Breast epithelium (tissue), 4 donors: ENCODE data around the gene ZFYVE26. TPM values are rescaled to one million over a fixed set of nuclear protein-coding genes. Genes with fewer than 3 reads are reported as not detected.

Experiments used
- DNase-seq, 2 donors: peaks; one replicate each; pipeline ENCODE4 v3.0.0-alpha.2; 2019; ENCODE audit warnings: low spot score in 2 of 2
- H3K27ac ChIP-seq, 2 donors: fragments of 200-600 bp; sonication (generic) in 1 of 2; one replicate each; pipeline ENCODE4 v1.5.1; 2016 to 2019; ENCODE audit warnings: mild to moderate bottlenecking in 1 of 2
- H3K27me3 ChIP-seq, 2 donors: fragments of 200-600 bp; sonication (generic) in 1 of 2; one replicate each; pipeline versions ENCODE4 v1.5.1 to v1.6.0; 2017 to 2019; ENCODE audit warnings: control low read depth in 1 of 2, mild to moderate bottlenecking in 1 of 2
- H3K36me3 ChIP-seq: fragments of 200-600 bp; one replicate; pipeline ENCODE4 v1.5.1; 2019
- H3K4me1 ChIP-seq, 2 donors: fragments of 200-600 bp; sonication (generic); one replicate each; pipeline ENCODE4 v1.5.1; 2016 to 2019; ENCODE audit warnings: control low read depth in 1 of 2
- H3K4me3 ChIP-seq, 3 donors: fragments of 200-600 bp; sonication (generic); 1 replicate in 2 of 3; 2 replicates in 1 of 3; pipeline ENCODE4 v1.5.1; 2016 to 2019; ENCODE audit warnings: mild to moderate bottlenecking in 3 of 3, moderate library complexity in 2 of 3
- H3K9me3 ChIP-seq, 2 donors: fragments of 200-600 bp; sonication (generic) in 1 of 2; one replicate each; pipeline ENCODE4 v1.5.1; 2016 to 2019; ENCODE audit warnings: control low read depth in 1 of 2
- CTCF ChIP-seq, 3 donors: fragments of 450-650 bp; IDR thresholded peaks; one replicate each; pipeline ENCODE4 v1.5.1; 2016 to 2017; ENCODE audit warnings: antibody characterized with exemption in 3 of 3, mild to moderate bottlenecking in 3 of 3, moderate library complexity in 3 of 3
- POLR2A ChIP-seq: fragments of 450-650 bp; IDR thresholded peaks from one replicate; pipeline ENCODE4 v1.6.1; 2016; ENCODE audit warnings: antibody characterized with exemption, mild to moderate bottlenecking, moderate library complexity
- POLR2AphosphoS5 ChIP-seq, 3 donors: sonication (generic); formaldehyde crosslinking; IDR thresholded peaks; one replicate each; pipeline ENCODE4 v1.6.1; 2017; ENCODE audit warnings: antibody characterized with exemption in 3 of 3
- intact Hi-C: fragments of 100-400 bp; cut with DNase I; formaldehyde crosslinking; loops from one replicate; pipeline ENCODE4 v1.15.1; 2023; ENCODE audit warnings: low total_unique reads
- total RNA-seq, 3 donors: library from RNA; depleted of rRNA; stranded (reverse); fragments of >200 nt; gene quantifications; one replicate each; pipeline ENCODE4 v1.1.0, GENCODE V29; 2016

ZFYVE26 gene
- total RNA-seq, 3 donors from 2014 or later = 31.5 to 42.6 (median 36.3) TPM

- Histone ChIP-seq H3K4me1 (no peaks in the 10 kb centered on the region), H3K4me3 (no peak overlapping the region), H3K27me3 (no peaks in the 10 kb centered on the region), H3K9me3 (no peaks in the 10 kb centered on the region), H3K27ac (no peak overlapping the region), H3K36me3 (peaks cover 26% of the 10 kb centered on the region)
- TF ChIP-seq POLR2AphosphoS5 (IDR thresholded peaks at IDR 0.05) = no peak
- no peak for TF ChIP-seq CTCF (IDR thresholded peaks at IDR 0.05)
- TF ChIP-seq POLR2A = no peak
- intact Hi-C loops = no loop called here
- DNase-seq = no peak
These were observed 28.7 kb downstream of the ZFYVE26 start for GRCh38 chr14:67787673-67788072.

GRCh38 chr14:67785270-67786109, 30.9 kb downstream of the ZFYVE26 start:
- H3K27ac ChIP-seq = no peak overlapping the region
- H3K27me3 ChIP-seq = no peaks in the 10 kb centered on the region
- no peak overlapping the region for H3K4me3 ChIP-seq
- no peaks in the 10 kb centered on the region for H3K4me1 ChIP-seq
- TF ChIP-seq CTCF (IDR thresholded peaks at IDR 0.05) = no peak
- TF ChIP-seq POLR2A = no peak
- no peak for TF ChIP-seq POLR2AphosphoS5 (IDR thresholded peaks at IDR 0.05)
- H3K9me3 ChIP-seq = no peaks in the 10 kb centered on the region
- H3K36me3 ChIP-seq = peaks cover 27% of the 10 kb centered on the region
- intact Hi-C loops = no loop called here
- DNase-seq = no peak

- Histone ChIP-seq H3K4me1 (no peaks in the 10 kb centered on the region), H3K27ac (no peak overlapping the region), H3K27me3 (no peaks in the 10 kb centered on the region), H3K9me3 (no peaks in the 10 kb centered on the region), H3K4me3 (no peak overlapping the region), H3K36me3 (peaks cover 17% of the 10 kb centered on the region)
- DNase-seq = no peak
- intact Hi-C loops = no loop called here
- TF ChIP-seq POLR2A = no peak
- no peak for TF ChIP-seq CTCF (IDR thresholded peaks at IDR 0.05)
- TF ChIP-seq POLR2AphosphoS5 (IDR thresholded peaks at IDR 0.05) = no peak
These were observed 32.1 kb downstream of the ZFYVE26 start for GRCh38 chr14:67784244-67784823.

- H3K36me3 ChIP-seq = peaks cover 23% of the 10 kb centered on the region
- intact Hi-C loops = no loop called here
These were observed 34.3 kb downstream of the ZFYVE26 start for GRCh38 chr14:67782090-67782489.

More at GRCh38 chr14:67782090-67782489, 34.3 kb downstream of the ZFYVE26 start:
- Histone ChIP-seq H3K9me3 (no peaks in the 10 kb centered on the region), H3K27me3 (no peaks in the 10 kb centered on the region), H3K4me1 (no peaks in the 10 kb centered on the region), H3K4me3 (no peak overlapping the region), H3K27ac (no peak overlapping the region)
- no peak for DNase-seq
- TF ChIP-seq POLR2AphosphoS5 (IDR thresholded peaks at IDR 0.05) (no peak), CTCF (IDR thresholded peaks at IDR 0.05) (no peak), POLR2A (no peak)
